K562 (cell line): ENCODE results near the gene NFIB. TPM values are rescaled to one million over a fixed set of nuclear protein-coding genes. Genes with fewer than 3 reads are reported as not detected.

ENCODE experiments used
- ATAC-seq: fragments of 200-7000 bp; cut with Tn5 transposase; 3 replicates; pipeline ENCODE4 v1.9.1; 2020; ENCODE audit warnings: moderate library complexity
- BruUV-seq: library from RNA; stranded (reverse); fragments of 400-500 nt; replicated peaks from 2 replicates; lab custom pipeline; 2021; lab: Mats Ljungman, UMichigan
- CTCF ChIA-PET: fragments of 300-600 bp; formaldehyde crosslinking; extraction: SDS; loops from one replicate; lab custom pipeline; 2021; ENCODE audit warnings: low intra/inter-chr PET ratio; lab: Yijun Ruan, JAX
- POLR2A ChIA-PET: fragments of 300-600, 350-650 bp; sonication (Branson Sonifier 250); formaldehyde crosslinking; extraction: SDS; loops from one replicate; lab custom pipeline; 2021; ENCODE audit warnings: antibody characterized with exemption, inconsistent platforms; lab: Yijun Ruan, JAX
- DNase-seq, 4 experiments: peaks; one replicate each; pipeline versions ENCODE4 v3.0.0 to v3.0.0-alpha.2; 2011 to 2018; ENCODE audit warnings: low spot score in 3 of 4, mixed read lengths in 3 of 4; ENCODE audit errors: extremely low read depth in 1 of 4
- FAIRE-seq: peaks from 2 replicates; lab custom pipeline; 2011; peaks lifted over from hg19 to GRCh38; lab: Jason Lieb, UNC
- H2AFZ ChIP-seq: 2 replicates; pipeline ENCODE4 v1.6.0; 2011; ENCODE audit warnings: low read depth, low read length, control low read depth, inconsistent platforms
- H3K27ac ChIP-seq: fragments of 200-600 bp; 3 replicates; pipeline ENCODE4 v1.8.0; 2011; ENCODE audit warnings: low read depth, mild to moderate bottlenecking, control low read depth, inconsistent platforms, low read length, moderate library complexity, mixed read lengths; ENCODE audit errors: extremely low read depth
- H3K27me3 ChIP-seq, 2 experiments: fragments of 300-600 bp in 1 of 2; 2 replicates in 1 of 2; 3 replicates in 1 of 2; pipeline versions ENCODE4 v1.6.0 to v1.8.0; 2011; ENCODE audit warnings: inconsistent platforms in 2 of 2, low read length in 2 of 2, mild to moderate bottlenecking in 1 of 2, mixed read lengths in 1 of 2, moderate library complexity in 1 of 2; ENCODE audit not compliant: control insufficient read depth in 2 of 2, insufficient read depth in 2 of 2
- H3K36me3 ChIP-seq: fragments of 300-600 bp; 3 replicates; pipeline ENCODE4 v1.8.0; 2011; ENCODE audit warnings: mild to moderate bottlenecking, low read length, inconsistent platforms; ENCODE audit not compliant: control insufficient read depth, insufficient read depth
- H3K4me1 ChIP-seq, 2 experiments: fragments of 200-600 bp in 1 of 2; replicated peaks in 1 of 2; 2 replicates in 1 of 2; 3 replicates in 1 of 2; pipeline versions ENCODE4 v1.5.1 to v1.8.0; 2011; ENCODE audit warnings: inconsistent platforms in 2 of 2, low read length in 2 of 2, mild to moderate bottlenecking in 1 of 2, mixed read lengths in 1 of 2, moderate library complexity in 1 of 2; ENCODE audit not compliant: control insufficient read depth in 2 of 2, insufficient read depth in 2 of 2
- H3K4me2 ChIP-seq: 2 replicates; pipeline ENCODE4 v1.6.1; 2011; ENCODE audit warnings: low read length, control low read depth, inconsistent platforms, mixed read lengths; ENCODE audit not compliant: insufficient read depth
- H3K4me3 ChIP-seq: fragments of 200-600 bp; sonication (generic), shearing (Covaris generic); 2 replicates; pipeline ENCODE4 v1.5.1; 2016; ENCODE audit warnings: control low read depth, inconsistent platforms
- H3K79me2 ChIP-seq: fragments of 200-600 bp; 3 replicates; pipeline ENCODE4 v1.8.0; 2011; ENCODE audit warnings: low read length, inconsistent platforms; ENCODE audit not compliant: control insufficient read depth, insufficient read depth
- H3K9ac ChIP-seq, 2 experiments: 2 replicates each; pipeline versions ENCODE4 v1.6.0 to v1.6.1; 2011; ENCODE audit warnings: low read depth in 2 of 2, low read length in 2 of 2, control low read depth in 1 of 2, inconsistent platforms in 1 of 2, mild to moderate bottlenecking in 1 of 2, mixed read lengths in 1 of 2; ENCODE audit not compliant: insufficient read depth in 1 of 2
- H3K9me1 ChIP-seq: one replicate; pipeline ENCODE4 v1.6.0; 2011; ENCODE audit warnings: inconsistent platforms, mild to moderate bottlenecking, low read length, moderate library complexity; ENCODE audit not compliant: control insufficient read depth, insufficient read depth
- H3K9me3 ChIP-seq: replicated peaks from 2 replicates; pipeline ENCODE4 v1.5.1; 2011; ENCODE audit warnings: low read depth, low read length, inconsistent platforms; ENCODE audit not compliant: control insufficient read depth, insufficient read depth
- H4K20me1 ChIP-seq: replicated peaks from 2 replicates; pipeline ENCODE4 v1.6.1; 2011; ENCODE audit warnings: low read length, inconsistent platforms, mixed read lengths; ENCODE audit not compliant: control insufficient read depth, insufficient read depth
- GTF2E2 ChIP-seq: fragments of 200-800 bp; sonication (Bioruptor generic); IDR thresholded peaks from 2 replicates; pipeline ENCODE4 v1.6.1; 2016; ENCODE audit warnings: missing genetic modification characterization, missing compliant biosample characterization
- HNRNPL ChIP-seq: fragments of 200-400 bp; formaldehyde crosslinking; IDR thresholded peaks from 2 replicates; pipeline ENCODE4 v1.6.1; 2017; ENCODE audit warnings: low read depth, mild to moderate bottlenecking, low read length
- KAT7 ChIP-seq: sonication (generic); formaldehyde crosslinking; IDR thresholded peaks from 2 replicates; pipeline ENCODE4 v1.8.0; 2022; ENCODE audit warnings: missing genetic modification reagents, mild to moderate bottlenecking, borderline replicate concordance
- MED1 ChIP-seq: sonication (generic); formaldehyde crosslinking; IDR thresholded peaks from 2 replicates; pipeline ENCODE4 v1.8.1; 2023; ENCODE audit warnings: missing genetic modification reagents, borderline replicate concordance
- OTX1 ChIP-seq: fragments of 450-650 bp; formaldehyde crosslinking; IDR thresholded peaks from 2 replicates; pipeline ENCODE4 v1.4.0; 2022; ENCODE audit warnings: mild to moderate bottlenecking
- TBL1XR1 ChIP-seq, 2 experiments: IDR thresholded peaks; 2 replicates each; pipeline ENCODE4 v1.6.1; 2012; ENCODE audit warnings: improper control_type of control experiment in 2 of 2, low read length in 2 of 2, mild to moderate bottlenecking in 1 of 2
- TEAD4 ChIP-seq, 2 experiments: sonication (generic) in 1 of 2; formaldehyde crosslinking in 1 of 2; IDR thresholded peaks; 2 replicates each; pipeline versions ENCODE4 v1.6.1 to v1.8.0; 2012 to 2022; ENCODE audit warnings: borderline replicate concordance in 1 of 2, inconsistent platforms in 1 of 2, low read length in 1 of 2, mild to moderate bottlenecking in 1 of 2, missing genetic modification reagents in 1 of 2
- U2AF2 ChIP-seq: fragments of 200-400 bp; formaldehyde crosslinking; optimal IDR thresholded peaks from 2 replicates; pipeline ENCODE3; 2017; ENCODE audit warnings: low read depth, mild to moderate bottlenecking, low read length
- YY1 ChIP-seq, 3 experiments: IDR thresholded peaks; 2 replicates each; pipeline ENCODE4 v1.6.1; 2011; ENCODE audit warnings: low read length in 2 of 3, mild to moderate bottlenecking in 2 of 3, moderate library complexity in 2 of 3, borderline replicate concordance in 1 of 3, control low read depth in 1 of 3, low read depth in 1 of 3; ENCODE audit not compliant: insufficient read depth in 3 of 3, insufficient replicate concordance in 2 of 3, control insufficient read depth in 1 of 3, insufficient read length in 1 of 3; ENCODE audit errors: extremely low read depth in 1 of 3
- ZBTB7A ChIP-seq: IDR thresholded peaks from 2 replicates; pipeline ENCODE4 v1.6.1; 2011; ENCODE audit warnings: low read depth, mild to moderate bottlenecking, low read length, moderate library complexity, borderline replicate concordance; ENCODE audit not compliant: control insufficient read depth
- ZHX1 ChIP-seq: fragments of 150-350 bp; conservative IDR thresholded peaks from 2 replicates; pipeline ENCODE4 v1.6.1; 2014; ENCODE audit warnings: low read length
- ZNF77 ChIP-seq: fragments of 250-450 bp; sonication (Bioruptor Pico); IDR thresholded peaks from 2 replicates; pipeline ENCODE4 v1.5.0; 2020
- WGBS: fragments of 100-300 bp; shearing (Covaris generic); methylation state at CpG from one replicate; pipeline ENCODE4 v1.1.6; 2016; ENCODE audit warnings: low coverage, mixed read lengths; ENCODE audit not compliant: insufficient coverage; ENCODE audit errors: missing lambda C conversion rate; 5-methylcytosine and 5-hydroxymethylcytosine counted together
- in situ Hi-C: fragments of 300-500 bp; cut with MboI; formaldehyde crosslinking; loops from 4 replicates; pipeline ENCODE4 v1.15.0; 2018; ENCODE audit warnings: inconsistent platforms, mixed read lengths
- intact Hi-C: fragments of 100-400 bp; cut with micrococcal nuclease; formaldehyde crosslinking; loops from 2 replicates; pipeline ENCODE4 v1.14.2; 2022
- polyA plus RNA-seq, 8 experiments: library from polyadenylated mRNA; depleted of rRNA in 4 of 8; stranded (reverse) in 5 of 8; unstranded in 3 of 8; fragments of >200 nt; fragmentation: Nextera tagmentation in 2 of 8; fragmentation: Illumina TruSeq in 1 of 8; extraction: Ambion mirVana in 2 of 8; extraction: Trizol in 1 of 8; gene quantifications; 2 replicates each; pipeline versions ENCODE4 v1.2.1 to v1.2.3, GENCODE V29; 2011 to 2014; ENCODE audit warnings: inconsistent platforms in 1 of 8, missing spikeins in 1 of 8
- total RNA-seq, 7 experiments: library from RNA; depleted of rRNA in 6 of 7; stranded (reverse); fragments of >200 nt in 6 of 7; fragmentation: Illumina TruSeq in 2 of 7; extraction: Trizol in 2 of 7; gene quantifications; 2 replicates each; pipeline versions ENCODE4 v1.2.1 to v1.2.3, GENCODE V29; 2011 to 2021; ENCODE audit warnings: low replicate concordance in 1 of 7

Gene NFIB
- total and polyA plus RNA-seq, 9 of the 15 experiments (the other 6 are each of a cell fraction or from before 2014, with no cell fraction given), result 1.2 to 3.3 (median 1.9) TPM

- Histone ChIP-seq H3K36me3 (no peaks in the 10 kb centered on the region), H3K79me2 (no peaks in the 10 kb centered on the region), H3K27me3 (no peaks in the 10 kb centered on the region; a peak in 1 of 5 replicates), H3K9me1 (no peaks in the 10 kb centered on the region), H2AFZ (no peak overlapping the region), H3K4me3 (no peak overlapping the region), H3K4me2 (no peak overlapping the region), H3K27ac (no peak overlapping the region), H4K20me1 (no peaks in the 10 kb centered on the region), H3K9ac (no peak overlapping the region), H3K9me3 (no peaks in the 10 kb centered on the region), H3K4me1 (no peaks in the 10 kb centered on the region)
- DNase-seq (no peak), FAIRE-seq (no peak), ATAC-seq (no peak)
- 13% methylated on average over 8 of the region's 10 CpGs for WGBS
- ChIA-PET POLR2A (interaction anchor here (0.7 to 2.0 kb wide), 3 partner anchors 9 to 568 kb away, joined by 3 to 4 read pairs (median 3); no protein-coding TSS in a partner anchor), CTCF (no interaction called here)
- in situ Hi-C loops (no loop called here), intact Hi-C loops (no loop called here)
- no TSS peak for BruUV-seq
- TF ChIP-seq KAT7 (no peak), ZBTB7A (no peak), GTF2E2 (tag) (no peak), MED1 (no peak), YY1 (IDR thresholded peaks at IDR 0.05; ENCODE audit: borderline replicate concordance in 1 of 3, control insufficient read depth in 1 of 3, extremely low read depth in 1 of 3, insufficient read depth in 3 of 3, insufficient read length in 1 of 3, insufficient replicate concordance in 2 of 3, low read depth in 1 of 3, low read length in 2 of 3) (no peak), OTX1 (no peak), U2AF2 (no peak), ZHX1 (no peak), HNRNPL (no peak), TBL1XR1 (IDR thresholded peaks at IDR 0.05; ENCODE audit: low read length in 2 of 2) (no peak), TEAD4 (IDR thresholded peaks at IDR 0.05; ENCODE audit: low read length) (no peak), TEAD4 (CRISPR knock-in tag; IDR thresholded peaks at IDR 0.05; ENCODE audit: borderline replicate concordance) (no peak), ZNF77 (CRISPR knock-in tag) (no peak)
These were observed 62.5 kb downstream of the NFIB start for GRCh38 chr9:14251154-14252071.
